Lung (tissue), 12 donors: ENCODE measurements around the gene COL8A2. TPM values are rescaled to one million over a fixed set of nuclear protein-coding genes. Genes with fewer than 3 reads are reported as not detected.

Source experiments
- ATAC-seq: fragments of 200-7000 bp; cut with Tn5 transposase; one replicate; pipeline ENCODE4 v1.9.1; 2020; ENCODE audit warnings: moderate number of reproducible peaks; ENCODE audit not compliant: insufficient read depth, low FRiP score
- DNase-seq, 3 donors: peaks; one replicate each; pipeline ENCODE4 v3.0.0-alpha.2; 2013 to 2017
- H3K27ac ChIP-seq, 2 donors: one replicate each; pipeline ENCODE4 v1.5.1; 2013; ENCODE audit warnings: mild to moderate bottlenecking in 2 of 2, moderate library complexity in 2 of 2, control low read depth in 1 of 2, inconsistent platforms in 1 of 2, low read depth in 1 of 2, low read length in 1 of 2
- H3K27me3 ChIP-seq, 3 donors: one replicate each; pipeline ENCODE4 v1.5.1; 2013; ENCODE audit warnings: low read length in 2 of 3; ENCODE audit not compliant: control insufficient read depth in 3 of 3, insufficient read depth in 3 of 3
- H3K36me3 ChIP-seq, 4 donors: one replicate each; pipeline ENCODE4 v1.5.1; 2013; ENCODE audit warnings: low read length in 4 of 4, mild to moderate bottlenecking in 1 of 4, moderate library complexity in 1 of 4; ENCODE audit not compliant: control insufficient read depth in 4 of 4, insufficient read depth in 4 of 4
- H3K4me1 ChIP-seq, 5 donors: one replicate each; pipeline ENCODE4 v1.5.1; 2013; ENCODE audit warnings: low read length in 5 of 5, mild to moderate bottlenecking in 2 of 5, moderate library complexity in 1 of 5; ENCODE audit not compliant: control insufficient read depth in 5 of 5, insufficient read depth in 5 of 5
- H3K4me3 ChIP-seq: one replicate; pipeline ENCODE4 v1.5.1; 2013; ENCODE audit warnings: mild to moderate bottlenecking, control low read depth, moderate library complexity
- H3K9ac ChIP-seq, 2 donors: one replicate each; pipeline ENCODE4 v1.5.1; 2013; ENCODE audit warnings: low read length in 2 of 2, control low read depth in 1 of 2; ENCODE audit not compliant: insufficient read depth in 1 of 2
- H3K9me3 ChIP-seq, 4 donors: one replicate each; pipeline ENCODE4 v1.5.1; 2013; ENCODE audit warnings: low read length in 3 of 4, mild to moderate bottlenecking in 1 of 4, moderate library complexity in 1 of 4; ENCODE audit not compliant: control insufficient read depth in 4 of 4, insufficient read depth in 3 of 4
- WGBS, 2 donors: extraction: QIAGEN DNeasy Blood & Tissue Kit; methylation state at CpG; one replicate each; pipeline ENCODE4 v1.1.7; 2013; 5-methylcytosine and 5-hydroxymethylcytosine counted together
- polyA plus RNA-seq, 2 donors: library from polyadenylated mRNA; stranded (reverse); fragments of 200-250 nt; gene quantifications; one replicate each; pipeline ENCODE4 v1.2.1, GENCODE V29; 2013
- total RNA-seq, 2 donors: library from RNA; depleted of rRNA in 1 of 2; stranded (reverse); fragments of >200 nt in 1 of 2; gene quantifications; one replicate each; pipeline ENCODE4 v1.2.1, GENCODE V29; 2014 to 2021
- TF ChIP-seq, protein P1 (sequence below): IDR thresholded peaks from 2 replicates; pipeline ENCODE4 v1.5.1; 2012; ENCODE audit warnings: mild to moderate bottlenecking; ENCODE audit errors: control extremely low read depth, extremely low read depth
- donor health status: control.
- donor health status: control.
- donor health status: Bipolar disorder and iron deficiency.
- donor health status: healthy.
- donor health status: DM: yes; HTN: yes; CAD: no.

Gene COL8A2
- total and polyA plus RNA-seq, 4 donors: 2.0 to 6.0 (median 3.3) TPM

DNA sequence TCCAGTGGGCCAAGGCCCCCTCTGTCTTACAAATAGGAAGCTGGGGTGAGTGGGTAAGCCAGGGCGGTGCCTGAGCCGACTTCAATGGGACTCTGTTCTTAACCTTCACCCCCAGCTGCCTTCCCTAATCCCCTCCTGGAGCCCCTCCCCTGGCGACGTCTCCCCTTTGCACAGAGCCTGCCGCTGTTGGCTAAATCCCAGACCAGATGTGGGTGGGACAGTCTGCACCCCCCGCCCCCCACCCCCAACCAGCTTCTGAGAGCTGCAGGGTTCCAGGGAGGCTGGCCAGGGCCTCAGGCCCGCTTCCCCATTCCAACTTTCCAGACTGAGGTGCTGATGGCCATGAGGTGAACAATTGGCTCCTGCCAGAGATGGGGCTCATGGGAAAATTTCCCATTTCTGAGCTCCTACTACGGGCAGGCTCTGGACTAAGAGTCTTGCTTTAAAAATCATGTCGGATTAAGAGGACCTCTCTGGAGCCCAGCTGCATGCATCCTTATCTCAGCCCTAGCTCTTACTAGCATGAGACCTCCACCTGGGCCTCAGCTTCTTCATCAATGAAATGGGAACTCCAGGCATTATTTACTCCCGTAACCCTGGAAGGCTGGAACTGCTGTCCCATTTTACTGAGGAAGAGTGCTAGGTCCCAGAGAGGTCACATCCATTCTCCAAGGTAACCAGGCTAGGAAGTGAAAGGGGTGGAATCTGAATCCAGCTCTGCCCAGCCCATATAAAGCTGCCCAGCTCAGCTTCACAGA lies 6.4 kb downstream of the COL8A2 start:
- no peak for ATAC-seq
- TF ChIP-seq, protein P1, sequence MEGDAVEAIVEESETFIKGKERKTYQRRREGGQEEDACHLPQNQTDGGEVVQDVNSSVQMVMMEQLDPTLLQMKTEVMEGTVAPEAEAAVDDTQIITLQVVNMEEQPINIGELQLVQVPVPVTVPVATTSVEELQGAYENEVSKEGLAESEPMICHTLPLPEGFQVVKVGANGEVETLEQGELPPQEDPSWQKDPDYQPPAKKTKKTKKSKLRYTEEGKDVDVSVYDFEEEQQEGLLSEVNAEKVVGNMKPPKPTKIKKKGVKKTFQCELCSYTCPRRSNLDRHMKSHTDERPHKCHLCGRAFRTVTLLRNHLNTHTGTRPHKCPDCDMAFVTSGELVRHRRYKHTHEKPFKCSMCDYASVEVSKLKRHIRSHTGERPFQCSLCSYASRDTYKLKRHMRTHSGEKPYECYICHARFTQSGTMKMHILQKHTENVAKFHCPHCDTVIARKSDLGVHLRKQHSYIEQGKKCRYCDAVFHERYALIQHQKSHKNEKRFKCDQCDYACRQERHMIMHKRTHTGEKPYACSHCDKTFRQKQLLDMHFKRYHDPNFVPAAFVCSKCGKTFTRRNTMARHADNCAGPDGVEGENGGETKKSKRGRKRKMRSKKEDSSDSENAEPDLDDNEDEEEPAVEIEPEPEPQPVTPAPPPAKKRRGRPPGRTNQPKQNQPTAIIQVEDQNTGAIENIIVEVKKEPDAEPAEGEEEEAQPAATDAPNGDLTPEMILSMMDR: no peak
- no peak overlapping the region for H3K9ac ChIP-seq
- DNase-seq: no peak
- 76 to 80% methylated on average over 10 of the region's 10 CpGs for WGBS, 2 donors
- no peaks in the 10 kb centered on the region for H3K9me3 ChIP-seq
- H3K36me3 ChIP-seq: no peaks in the 10 kb centered on the region
- H3K4me3 ChIP-seq: no peak overlapping the region
- no peak overlapping the region for H3K27ac ChIP-seq
- H3K27me3 ChIP-seq: peaks cover 0 to 8% (median 0%) of the 10 kb centered on the region in 3 donors
- peaks cover 0 to 11% (median 0%) of the 10 kb centered on the region in 5 donors for H3K4me1 ChIP-seq

DNA sequence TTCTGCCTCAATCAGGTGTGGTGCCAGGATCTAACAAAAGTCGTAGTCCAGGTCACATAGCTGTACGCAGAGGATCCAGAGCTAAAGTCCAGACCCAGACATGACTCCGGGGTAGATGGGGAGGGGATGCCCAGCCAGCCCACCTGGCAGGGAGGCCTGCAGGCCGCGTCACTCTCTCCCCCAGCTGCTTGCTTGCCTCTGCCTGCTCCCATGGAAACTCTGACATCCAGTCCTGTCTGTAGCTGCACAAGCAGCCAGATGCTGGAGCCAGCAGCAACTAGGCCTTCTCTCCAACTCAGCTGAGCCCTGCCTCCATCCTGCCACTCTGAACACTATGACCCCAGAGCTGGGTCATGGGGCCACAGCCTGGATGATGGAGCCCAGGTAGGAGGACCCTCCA lies 8.1 kb downstream of the COL8A2 start:
- Histone ChIP-seq H3K9me3 (no peaks in the 10 kb centered on the region), H3K9ac (no peak overlapping the region), H3K36me3 (no peaks in the 10 kb centered on the region), H3K27ac (no peak overlapping the region), H3K4me3 (no peak overlapping the region), H3K4me1 (peaks cover 0 to 11% (median 0%) of the 10 kb centered on the region in 5 donors), H3K27me3 (no peaks in the 10 kb centered on the region)
- ATAC-seq (no peak), DNase-seq (no peak)
- 92% methylated on average over 5 of the region's 5 CpGs for WGBS, 2 donors
- TF ChIP-seq, protein P1: no peak

DNA sequence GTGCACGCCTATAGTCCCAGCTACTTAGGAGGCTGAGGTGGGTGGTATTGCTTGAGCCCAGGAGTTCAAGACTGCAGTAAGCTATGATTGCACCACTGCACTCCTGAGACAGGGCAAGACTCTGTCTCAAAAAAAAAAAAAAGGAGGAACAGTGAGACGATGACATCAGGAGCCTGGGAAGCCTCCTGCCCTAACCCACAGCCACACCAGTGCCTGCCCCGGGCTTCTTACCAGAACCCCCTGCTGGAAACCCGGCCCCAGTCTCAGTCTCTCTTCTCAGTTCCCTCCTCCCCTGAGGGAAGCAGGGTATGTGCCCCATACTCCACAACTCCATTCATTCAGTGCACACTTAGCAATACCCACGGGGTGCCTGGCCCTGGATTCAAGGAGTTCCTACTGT lies 9.1 kb downstream of the COL8A2 start:
- H3K27ac ChIP-seq: no peak overlapping the region
- DNase-seq (no peak), ATAC-seq (no peak)
- TF ChIP-seq, protein P1: no peak
- no peak overlapping the region for H3K4me3 ChIP-seq
- no peaks in the 10 kb centered on the region for H3K36me3 ChIP-seq
- WGBS, 2 donors: 58 to 69% methylated on average over 5 of the region's 5 CpGs
- H3K4me1 ChIP-seq: peaks cover 0 to 11% (median 0%) of the 10 kb centered on the region in 5 donors
- H3K9me3 ChIP-seq: no peaks in the 10 kb centered on the region
- H3K27me3 ChIP-seq: no peaks in the 10 kb centered on the region
- no peak overlapping the region for H3K9ac ChIP-seq
